HG02938 (cell line): ENCODE results near the gene TGFBR3L.
"Not testable (repeated sequence)": the region's sequence is repeated elsewhere in the genome, so short reads cannot be mapped to it uniquely, and the experiment has no call there.

Experiments used
- ATAC-seq: cut with Tn5 transposase; IDR thresholded peaks from one replicate; pipeline ENCODE4 v1.9.1; 2021; ENCODE audit warnings: mild to moderate bottlenecking, moderate library complexity; ENCODE audit not compliant: unreplicated experiment

Gene TGFBR3L

GRCh38 chr19:7926727-7927604, 12.3 kb downstream of the TGFBR3L start:
- no peak for ATAC-seq

GRCh38 chr19:7927605-7928333, 13.1 kb downstream of the TGFBR3L start:
- no peak for ATAC-seq

- ATAC-seq, result no peak
Measured at GRCh38 chr19:7928334-7928706, 13.7 kb downstream of the TGFBR3L start.

- ATAC-seq, result no peak
Measured at GRCh38 chr19:7928741-7929701, 14.4 kb downstream of the TGFBR3L start.

- not testable (repeated sequence) for ATAC-seq
Measured at GRCh38 chr19:7930030-7930429, 15.4 kb downstream of the TGFBR3L start.

GRCh38 chr19:7930765-7931164, 16.1 kb downstream of the TGFBR3L start:
- no peak for ATAC-seq

- ATAC-seq, result no peak
Measured at GRCh38 chr19:7931221-7932061, 16.8 kb downstream of the TGFBR3L start.

GRCh38 chr19:7932276-7932929, 17.8 kb downstream of the TGFBR3L start:
- no peak for ATAC-seq

GRCh38 chr19:7932930-7933300, 18.3 kb downstream of the TGFBR3L start:
- no peak for ATAC-seq

GRCh38 chr19:7933411-7933810, 18.8 kb downstream of the TGFBR3L start:
- no peak for ATAC-seq

- ATAC-seq, result no peak
Measured at GRCh38 chr19:7933828-7934725, 19.4 kb downstream of the TGFBR3L start.

GRCh38 chr19:7934766-7935165, 20.1 kb downstream of the TGFBR3L start:
- no peak for ATAC-seq

GRCh38 chr19:7940841-7941240, 26.2 kb downstream of the TGFBR3L start:
- ATAC-seq, result no peak

- ATAC-seq, result no peak
Measured at GRCh38 chr19:7941895-7942596, 27.4 kb downstream of the TGFBR3L start.

- ATAC-seq, result no peak
Measured at GRCh38 chr19:7942981-7943443, 28.4 kb downstream of the TGFBR3L start.

- ATAC-seq, result peak; percentile 95
Measured at GRCh38 chr19:7943444-7944176, 29.0 kb downstream of the TGFBR3L start, which contains the start of gene TIMM44. TSS of gene TIMM44 (minus strand) at chr19:7943666. CDS start at chr19:7943651, 15 bp downstream.

- ATAC-seq, result peak; percentile 26
Measured at GRCh38 chr19:7944177-7944761, 29.6 kb downstream of the TGFBR3L start.
